ENCODE data around the gene RLN3. TPM values are rescaled to one million over a fixed set of nuclear protein-coding genes. Genes with fewer than 3 reads are reported as not detected.

Gene RLN3
- not detected in 3 replicates for total RNA-seq
- long read RNA-seq, result 0 reads

GRCh38 chr19:14027856-14028450 is at the start of gene RLN3:
TSS of gene RLN3 (plus strand) at chr19:14028148. CDS start at chr19:14028205, 57 bp downstream.
- Mint-ChIP-seq H3K27ac (ENCODE audit: unreplicated experiment) (no peak within 1 kb of the TSS), H3K9me3 (ENCODE audit: low read depth) (no peaks in the 10 kb centered on the region), H3K36me3 (ENCODE audit: low read depth) (no peaks in the 10 kb centered on the region), H3K4me3 (ENCODE audit: unreplicated experiment) (no peak within 1 kb of the TSS), H3K27me3 (ENCODE audit: low read depth) (peaks cover 4% of the 10 kb centered on the region), H3K4me1 (ENCODE audit: low read depth) (peaks cover 10% of the 10 kb centered on the region)
- TF ChIP-seq CTCF (IDR thresholded peaks at IDR 0.05), result no peak
- DNase-seq (ENCODE audit: low spot score), result no peak

- Mint-ChIP-seq H3K27ac (ENCODE audit: unreplicated experiment) (no peak overlapping the region), H3K4me3 (ENCODE audit: unreplicated experiment) (no peak overlapping the region), H3K36me3 (ENCODE audit: low read depth) (peaks cover 5% of the 10 kb centered on the region), H3K27me3 (ENCODE audit: low read depth) (no peaks in the 10 kb centered on the region), H3K4me1 (ENCODE audit: low read depth) (peaks cover 17% of the 10 kb centered on the region), H3K9me3 (ENCODE audit: low read depth) (no peaks in the 10 kb centered on the region)
- no peak for DNase-seq (ENCODE audit: low spot score)
- no peak for TF ChIP-seq CTCF (IDR thresholded peaks at IDR 0.05)
Measured at GRCh38 chr19:13978351-13979243, 49.4 kb upstream of the RLN3 start.

GRCh38 chr19:13979244-13979615 is 48.7 kb upstream of the RLN3 start:
- peaks cover 17% of the 10 kb centered on the region for H3K4me1 Mint-ChIP-seq (ENCODE audit: low read depth)
- no peak overlapping the region for H3K4me3 Mint-ChIP-seq (ENCODE audit: unreplicated experiment)
- no peak overlapping the region for H3K27ac Mint-ChIP-seq (ENCODE audit: unreplicated experiment)
- peaks cover 2% of the 10 kb centered on the region for H3K36me3 Mint-ChIP-seq (ENCODE audit: low read depth)
- no peak for DNase-seq (ENCODE audit: low spot score)
- H3K9me3 Mint-ChIP-seq (ENCODE audit: low read depth), result no peaks in the 10 kb centered on the region
- H3K27me3 Mint-ChIP-seq (ENCODE audit: low read depth), result no peaks in the 10 kb centered on the region
- TF ChIP-seq CTCF (IDR thresholded peaks at IDR 0.05), result no peak

GRCh38 chr19:13979686-13980085 is 48.3 kb upstream of the RLN3 start:
- H3K27ac Mint-ChIP-seq (ENCODE audit: unreplicated experiment), result no peak overlapping the region
- H3K4me3 Mint-ChIP-seq (ENCODE audit: unreplicated experiment), result no peak overlapping the region

More at GRCh38 chr19:13979686-13980085, 48.3 kb upstream of the RLN3 start:
- TF ChIP-seq CTCF (IDR thresholded peaks at IDR 0.05), result no peak
- Mint-ChIP-seq H3K4me1 (ENCODE audit: low read depth) (peaks cover 17% of the 10 kb centered on the region), H3K27me3 (ENCODE audit: low read depth) (no peaks in the 10 kb centered on the region), H3K9me3 (ENCODE audit: low read depth) (no peaks in the 10 kb centered on the region), H3K36me3 (ENCODE audit: low read depth) (no peaks in the 10 kb centered on the region)
- DNase-seq (ENCODE audit: low spot score), result no peak

All from chondrocyte (in vitro differentiated cells).